HL-60/S4 (cell line): Measurements from ENCODE around the gene TSHZ2.
"Not testable (repeated sequence)": the region's sequence is repeated elsewhere in the genome, so short reads cannot be mapped to it uniquely, and the experiment has no call there.

Source experiments
- in situ Hi-C: fragments of 300-500 bp; cut with MboI; formaldehyde crosslinking; loops from 2 replicates; pipeline ENCODE4 v1.14.3; 2022; ENCODE audit warnings: low sequenced_read_pairs

Gene TSHZ2

DNA sequence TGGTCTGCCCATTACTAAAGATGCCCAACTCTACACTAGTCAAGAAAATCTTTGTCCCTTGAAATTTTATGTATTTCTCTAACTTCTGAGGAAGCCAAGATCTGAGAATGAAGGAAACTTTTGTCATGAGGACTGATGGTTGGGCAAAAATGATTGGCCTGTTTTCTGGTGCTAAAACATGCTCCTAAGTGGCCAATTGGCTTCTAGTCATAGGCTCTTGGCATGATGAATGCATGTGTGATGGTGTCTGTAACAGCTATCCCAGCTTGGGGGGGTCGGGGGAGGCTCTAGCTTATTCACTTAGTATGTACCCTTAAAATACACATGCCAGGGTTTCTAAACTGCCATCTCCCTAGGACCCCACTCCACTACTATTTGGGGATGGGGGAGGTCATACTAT, 392.9 kb downstream of the TSHZ2 start:
- in situ Hi-C loops = no loop called here

DNA sequence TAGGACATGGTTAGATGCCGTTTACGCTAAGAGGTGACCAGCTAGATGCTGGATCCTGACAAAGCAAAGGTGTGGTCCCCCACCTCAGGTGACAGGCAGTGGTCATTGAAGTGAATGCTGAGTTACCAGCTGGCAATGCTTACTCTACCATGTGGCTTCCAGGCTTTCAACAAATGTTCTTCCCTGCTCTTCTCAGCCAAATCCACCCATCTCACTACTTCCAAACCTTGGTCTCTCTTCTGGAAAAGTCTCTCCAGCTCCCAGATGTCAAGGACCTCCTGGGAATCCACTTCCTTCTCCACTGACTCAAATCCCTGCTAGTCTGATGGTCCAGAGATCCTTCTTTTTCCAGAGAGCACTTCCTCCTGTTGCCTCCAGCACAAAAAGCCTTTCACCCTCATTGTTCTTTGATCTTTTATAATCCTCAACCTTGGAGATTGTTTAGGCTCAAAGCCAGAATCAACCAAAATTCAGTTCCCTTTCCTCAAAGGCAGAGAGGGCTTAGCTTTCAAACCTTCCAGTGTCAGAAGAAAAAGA, 393.4 kb downstream of the TSHZ2 start:
- in situ Hi-C loops = no loop called here

DNA sequence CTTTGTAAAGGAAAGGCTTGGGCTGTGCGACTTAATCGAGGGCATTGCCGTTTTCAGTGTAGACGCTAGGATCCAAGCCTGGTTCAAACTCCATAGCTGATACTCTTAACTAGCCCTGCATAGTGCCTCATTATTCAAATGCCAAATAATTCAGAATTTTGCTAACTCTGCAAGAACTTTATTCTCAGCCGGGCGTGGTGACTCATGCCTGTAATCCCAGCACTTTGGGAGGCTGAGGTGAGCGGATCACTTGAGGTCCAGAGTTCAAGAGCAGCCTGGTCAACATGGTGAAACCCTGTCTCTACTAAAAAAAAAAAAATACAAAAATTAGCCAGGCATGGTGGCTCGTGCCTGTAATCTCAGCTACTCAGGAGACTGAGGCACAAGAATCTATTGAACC, 394.8 kb downstream of the TSHZ2 start:
- in situ Hi-C loops = not testable (repeated sequence)

DNA sequence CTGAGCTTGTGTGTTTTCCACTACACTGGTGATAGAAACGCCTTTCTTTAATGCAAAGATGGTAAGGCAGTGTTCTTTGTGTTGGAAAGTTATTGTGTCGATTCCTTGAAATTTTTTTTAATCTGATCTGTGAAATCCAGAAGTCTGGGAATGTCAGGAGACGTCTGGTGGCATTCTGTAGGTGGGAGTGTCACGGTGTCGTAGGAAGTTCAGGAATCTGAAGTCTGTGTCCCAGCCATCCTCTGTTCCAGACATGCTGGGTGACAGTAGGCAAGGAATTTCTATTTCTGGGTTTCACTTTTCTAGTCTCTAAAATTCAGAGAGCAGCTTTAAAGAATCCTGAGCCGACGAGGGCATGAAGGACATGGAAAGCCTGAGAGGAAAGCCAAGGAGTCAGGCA, 397.7 kb downstream of the TSHZ2 start:
- in situ Hi-C loops = no loop called here

DNA sequence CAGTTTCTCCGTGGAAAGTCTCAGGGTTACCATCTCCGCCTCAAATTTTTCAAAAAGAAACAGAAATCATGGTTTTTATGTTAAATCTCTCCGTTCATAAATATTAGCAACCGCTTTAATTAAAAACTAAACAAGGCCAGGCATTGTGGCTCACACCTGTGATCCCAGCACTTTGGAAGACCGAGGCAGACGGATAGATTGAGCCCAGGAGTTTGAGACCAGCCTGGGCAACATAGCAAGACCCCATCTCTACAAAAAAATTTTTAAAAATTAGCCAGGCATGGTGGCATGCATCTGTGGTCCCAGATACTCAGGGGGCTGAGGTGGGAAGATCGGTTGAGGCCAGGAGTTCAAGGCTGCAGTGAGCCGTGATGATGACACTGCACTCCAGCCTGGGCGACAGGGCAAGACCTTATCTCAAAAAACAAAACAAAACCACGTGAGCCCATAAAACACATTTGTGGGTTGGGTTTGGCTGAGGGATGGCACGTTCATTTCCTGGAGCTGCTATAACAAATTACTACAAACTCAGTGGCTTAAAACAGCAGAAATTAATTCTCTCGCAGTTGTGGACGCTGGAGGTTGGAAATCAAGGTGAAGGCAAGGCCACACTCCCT, 398.3 kb downstream of the TSHZ2 start:
- in situ Hi-C loops = no loop called here

DNA sequence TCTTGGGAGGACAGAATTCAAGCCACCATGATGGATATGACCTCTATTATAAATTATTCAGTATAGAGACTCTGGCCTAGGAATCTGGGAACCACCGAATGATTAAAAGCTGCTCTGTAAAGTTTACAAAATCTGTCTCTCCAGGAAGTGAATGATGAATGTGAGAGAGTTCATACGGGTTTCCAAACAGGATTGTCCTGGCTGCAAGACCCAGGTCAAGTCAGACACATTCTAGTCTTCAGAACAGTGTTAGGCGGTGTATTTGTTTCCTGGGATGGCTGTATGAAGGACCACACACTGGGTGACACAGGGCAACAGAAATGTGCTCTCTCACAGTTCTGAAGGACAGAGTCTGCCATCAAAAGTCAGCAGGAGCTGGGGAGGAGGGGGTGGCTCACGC, 399.1 kb downstream of the TSHZ2 start:
- in situ Hi-C loops = no loop called here

DNA sequence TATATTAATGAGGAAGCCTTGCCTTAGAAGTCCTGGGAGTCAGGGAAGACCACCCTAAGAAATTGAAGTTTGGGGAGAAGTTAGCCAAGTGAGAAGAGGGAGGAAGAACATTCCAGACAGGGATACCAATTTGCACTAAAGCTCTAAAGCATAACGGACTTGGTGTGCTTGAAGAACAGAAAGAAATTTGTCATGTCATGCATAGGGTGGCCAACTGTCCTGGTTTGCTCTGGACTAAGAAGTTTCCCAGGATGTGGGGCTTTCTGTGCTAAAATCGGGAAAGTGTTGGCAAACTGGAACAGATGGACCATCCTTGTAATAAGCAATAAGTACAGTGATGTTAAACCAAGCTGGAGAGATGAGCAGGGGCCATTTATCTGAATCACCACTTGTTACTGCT, 403.9 kb downstream of the TSHZ2 start:
- in situ Hi-C loops = no loop called here

DNA sequence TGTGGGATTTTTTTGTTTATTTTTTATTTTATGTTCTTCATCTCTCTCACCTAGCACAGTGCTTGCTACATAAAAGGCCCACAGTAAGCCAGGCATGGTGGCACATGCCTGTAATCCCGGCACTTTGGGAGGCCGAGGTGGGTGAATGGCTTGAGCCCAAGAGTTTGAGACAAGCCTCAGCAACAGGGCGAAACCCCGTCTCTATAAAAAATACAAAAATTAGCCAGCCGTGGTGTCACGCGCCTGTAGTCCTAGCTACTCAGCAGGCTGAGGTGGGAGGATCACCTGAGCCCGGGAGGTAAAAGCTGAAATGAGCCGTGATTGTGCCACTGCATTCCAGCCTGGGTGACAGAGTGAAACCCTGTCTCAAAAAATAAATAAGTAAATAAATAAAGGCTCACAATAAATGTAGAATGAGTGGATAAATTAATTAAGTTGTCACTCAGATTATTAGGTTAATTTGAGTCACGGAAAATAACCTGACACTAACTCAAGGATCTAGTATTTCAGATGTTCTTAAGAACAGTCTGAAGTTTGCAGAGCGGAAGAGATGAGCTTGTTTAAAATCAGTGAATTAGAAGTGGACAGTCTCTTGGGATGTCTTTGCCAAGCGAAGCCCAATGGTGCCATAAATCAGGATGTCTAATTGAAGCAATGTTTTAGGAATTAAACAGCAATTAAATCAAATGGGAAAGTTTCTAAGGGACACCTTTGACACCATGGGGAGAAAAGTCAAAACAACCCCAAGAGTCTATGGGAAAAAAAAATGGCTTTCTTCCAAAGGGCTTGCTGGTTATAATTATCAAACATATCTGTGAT, 407.1 kb downstream of the TSHZ2 start:
- in situ Hi-C loops = no loop called here

DNA sequence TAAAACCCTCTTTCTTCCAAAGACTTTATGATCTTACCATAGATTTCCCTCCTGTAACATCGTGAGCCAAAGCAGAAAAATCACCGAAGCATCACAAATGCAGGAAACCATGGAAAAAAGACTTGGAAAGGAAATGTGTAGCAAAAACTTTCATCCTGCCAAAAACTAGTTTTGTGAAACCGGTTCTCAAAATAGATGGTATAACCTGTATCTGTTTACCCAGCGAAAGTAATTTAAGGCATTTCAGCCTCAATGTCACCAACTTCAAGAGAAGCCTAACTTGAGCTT, 407.6 kb downstream of the TSHZ2 start:
- in situ Hi-C loops = no loop called here

DNA sequence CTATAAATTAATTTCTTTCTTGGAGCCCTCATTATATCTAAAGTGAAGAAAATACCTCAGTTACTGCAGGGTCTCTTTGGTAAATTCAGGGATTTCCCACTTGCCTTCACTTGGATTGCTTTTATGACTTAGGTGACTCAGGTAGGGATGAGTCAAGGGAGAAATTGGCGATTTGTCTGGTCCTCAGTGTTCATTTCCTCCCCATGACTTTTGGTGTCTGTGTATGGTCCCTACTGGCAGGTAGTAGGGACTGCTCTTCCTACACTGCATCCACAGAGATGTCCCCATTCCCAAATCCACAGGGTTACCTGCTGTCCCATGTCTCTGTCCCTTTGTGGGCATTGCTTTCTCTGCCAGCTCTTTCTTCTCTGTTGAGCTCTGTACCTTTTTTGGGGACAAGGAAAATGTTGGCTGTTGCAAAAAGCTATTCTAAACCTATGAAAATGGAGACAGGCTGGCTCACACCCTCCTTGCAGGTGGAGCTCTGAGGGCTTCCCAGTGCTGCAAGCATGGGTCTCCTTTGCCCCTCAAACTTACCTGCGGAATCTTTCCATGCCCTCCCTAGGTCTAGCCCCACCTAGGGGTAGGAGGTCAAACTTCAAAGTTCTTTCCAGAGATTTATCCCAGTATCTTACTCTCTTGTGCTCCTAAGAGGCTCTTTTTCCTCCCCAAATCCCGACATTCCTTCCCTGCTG, 409.6 kb downstream of the TSHZ2 start:
- in situ Hi-C loops = no loop called here

DNA sequence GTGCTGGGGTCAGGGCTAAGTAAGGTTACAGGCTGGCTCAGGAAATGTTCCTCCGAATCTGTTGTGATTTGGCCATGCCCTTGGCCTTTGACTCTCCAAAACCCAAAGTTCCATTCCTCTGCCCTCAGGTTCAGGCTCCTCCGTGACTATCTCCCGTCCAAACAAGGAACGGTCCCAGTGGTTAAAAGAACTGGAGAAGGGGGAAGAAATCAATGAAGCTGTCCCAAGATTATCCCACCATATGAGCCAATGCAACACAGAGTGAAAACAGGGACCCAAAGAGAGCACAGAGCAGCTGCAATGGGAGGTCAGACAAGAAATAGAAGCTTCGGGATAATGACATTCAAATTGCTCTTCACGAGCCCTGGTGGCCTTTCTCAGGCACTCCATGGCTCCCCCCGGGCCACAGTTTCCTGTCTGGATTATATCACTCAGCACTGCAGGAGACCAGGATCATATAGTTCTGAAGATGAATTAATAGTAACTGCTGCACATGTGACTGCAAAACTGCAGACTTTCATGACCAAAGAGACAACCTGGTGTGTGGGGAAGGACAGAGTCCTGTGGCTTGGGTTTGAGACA, 410.2 kb downstream of the TSHZ2 start:
- in situ Hi-C loops = no loop called here

DNA sequence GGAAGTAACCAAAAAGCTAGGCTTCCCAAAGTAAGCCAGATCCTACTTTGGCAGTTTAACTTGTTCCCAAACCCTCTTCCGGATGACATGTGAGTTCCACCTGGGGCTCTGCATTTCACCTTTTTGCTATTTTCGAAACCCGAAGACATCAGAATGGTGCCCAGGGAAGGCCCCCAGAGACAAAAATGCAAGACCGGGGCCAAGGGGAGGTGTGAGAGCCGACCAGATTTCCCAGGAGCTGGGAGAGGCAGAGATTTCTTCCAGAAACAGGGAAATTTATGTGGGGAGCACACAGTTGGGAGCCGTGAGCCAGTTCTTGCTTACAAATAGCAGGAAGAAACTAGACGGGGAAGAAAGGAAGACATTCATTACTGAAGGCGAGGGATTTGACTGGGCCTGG, 411.8 kb downstream of the TSHZ2 start:
- in situ Hi-C loops = no loop called here

DNA sequence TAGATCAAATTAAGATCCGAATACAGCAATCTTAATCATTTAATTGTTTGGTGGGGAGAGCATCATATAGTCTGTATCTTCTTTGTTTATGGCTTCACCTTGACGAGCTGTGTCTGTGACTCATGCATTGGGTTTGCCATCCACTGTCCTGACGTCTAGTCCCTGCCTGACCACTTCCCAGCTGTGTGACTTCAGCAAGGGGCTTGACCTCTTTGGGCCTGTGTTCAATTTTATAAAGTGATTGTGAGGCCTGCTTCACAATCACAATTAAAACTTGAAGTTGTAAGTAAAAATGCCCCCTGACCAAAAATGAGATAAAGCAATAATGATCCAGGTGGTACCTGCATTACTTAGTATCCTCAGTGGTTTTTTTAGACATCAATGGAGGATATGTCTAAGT, 412.2 kb downstream of the TSHZ2 start:
- in situ Hi-C loops = no loop called here

DNA sequence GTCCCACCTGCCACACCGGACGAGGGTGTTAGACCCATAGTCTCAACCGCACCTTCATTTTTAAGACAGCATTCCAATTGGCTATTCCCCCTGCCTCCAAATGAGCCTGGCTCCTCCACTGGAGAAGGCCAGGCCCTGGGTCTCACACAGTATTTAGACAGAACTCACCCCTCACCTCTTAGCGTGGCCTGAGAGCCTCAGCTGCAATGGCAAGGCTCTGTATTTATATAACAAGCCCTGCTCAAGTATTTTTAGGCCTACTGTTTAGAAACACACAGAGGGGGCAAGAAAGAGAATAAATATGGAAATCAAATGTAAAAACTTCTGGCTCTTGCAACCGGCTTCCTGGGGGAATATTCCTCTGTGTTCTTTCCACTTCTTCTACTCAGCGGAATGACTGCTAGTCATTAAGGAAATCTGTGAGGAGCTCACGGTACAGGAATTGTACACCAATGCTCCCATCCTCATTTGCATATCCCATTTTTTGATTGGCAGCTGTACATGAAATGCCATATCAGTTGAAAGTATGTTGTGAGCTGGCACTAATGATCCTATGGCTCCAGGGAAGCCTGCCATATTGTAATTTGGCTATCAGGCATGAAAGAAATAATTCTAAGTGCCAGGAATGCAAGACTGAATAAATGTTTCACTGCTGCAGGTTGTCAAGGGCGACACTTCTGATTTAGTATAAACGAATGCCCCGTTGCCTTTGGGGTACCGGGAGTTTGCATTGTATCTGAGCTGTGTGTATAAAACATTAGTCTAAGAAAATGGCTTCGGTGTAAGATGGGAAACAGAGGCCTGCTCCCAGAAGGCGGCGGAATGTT, 414.0 kb downstream of the TSHZ2 start:
- in situ Hi-C loops = no loop called here

DNA sequence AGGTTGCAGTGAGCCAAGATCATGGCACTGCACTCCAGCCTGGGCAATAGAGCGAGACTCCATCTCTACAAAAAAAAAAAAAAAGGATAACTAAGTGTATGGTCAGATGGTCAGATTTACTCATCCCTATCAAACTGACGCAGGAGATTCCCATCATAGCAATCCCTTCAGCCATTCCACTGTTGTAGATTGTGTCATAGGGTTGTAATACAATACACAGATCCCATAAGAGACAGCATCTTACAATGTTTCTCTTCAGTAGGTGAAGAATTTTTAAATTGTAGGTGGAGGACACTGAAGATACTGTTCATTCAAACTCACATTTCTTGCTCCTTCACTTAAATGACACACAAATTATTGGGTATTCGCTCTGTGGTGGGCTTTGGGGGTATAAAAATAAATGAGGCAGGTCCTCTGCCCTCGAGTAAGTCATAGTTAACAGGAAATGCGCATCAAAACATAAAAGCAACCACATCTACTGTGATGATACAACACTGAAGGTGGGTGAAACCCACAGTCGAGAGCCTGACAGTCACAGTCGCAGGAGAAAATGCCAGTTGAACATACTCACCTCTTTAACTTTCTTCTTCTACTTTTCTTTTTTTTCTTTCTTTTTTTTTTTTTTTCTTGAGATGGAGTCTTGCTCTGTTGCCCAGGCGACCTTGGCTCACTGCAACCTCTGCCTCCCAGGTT, 416.0 kb downstream of the TSHZ2 start:
- in situ Hi-C loops = no loop called here

DNA sequence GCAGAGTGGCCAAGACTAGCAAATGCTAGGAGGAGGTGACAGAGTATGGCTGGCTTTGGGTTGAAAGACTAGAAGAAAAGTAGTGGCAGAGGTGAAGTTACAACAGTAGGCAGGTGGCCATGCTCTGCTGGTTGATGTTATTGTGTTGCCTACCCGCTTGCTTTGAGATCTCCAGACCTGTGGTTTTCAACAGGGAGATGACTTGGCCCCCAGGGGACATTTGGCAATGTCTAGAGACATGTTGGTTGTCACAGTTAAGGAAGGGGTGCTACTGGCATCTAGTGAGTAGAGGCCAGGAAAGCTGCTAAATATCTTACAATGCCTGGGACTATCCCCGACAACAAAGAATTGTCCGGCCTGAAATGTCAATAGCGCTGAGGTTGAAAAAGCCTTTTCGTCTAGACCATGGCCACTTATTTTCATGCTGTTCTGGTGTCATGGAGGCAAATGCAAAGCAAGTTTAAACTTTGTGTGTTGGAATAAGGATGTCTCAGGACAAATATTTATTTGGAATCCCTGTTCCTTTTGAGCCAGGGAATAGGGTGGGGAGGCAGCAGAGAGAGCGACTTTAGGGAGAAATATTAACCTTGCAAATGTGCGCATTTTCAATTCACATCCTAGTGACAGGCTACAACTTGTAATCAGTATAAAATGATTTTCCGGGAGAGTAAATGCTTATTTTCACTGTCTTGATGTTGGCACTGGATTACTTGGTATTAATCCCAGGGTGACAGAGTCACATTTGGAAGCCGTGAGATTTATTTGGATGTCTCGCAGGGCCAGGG, 417.6 kb downstream of the TSHZ2 start:
- in situ Hi-C loops = no loop called here

DNA sequence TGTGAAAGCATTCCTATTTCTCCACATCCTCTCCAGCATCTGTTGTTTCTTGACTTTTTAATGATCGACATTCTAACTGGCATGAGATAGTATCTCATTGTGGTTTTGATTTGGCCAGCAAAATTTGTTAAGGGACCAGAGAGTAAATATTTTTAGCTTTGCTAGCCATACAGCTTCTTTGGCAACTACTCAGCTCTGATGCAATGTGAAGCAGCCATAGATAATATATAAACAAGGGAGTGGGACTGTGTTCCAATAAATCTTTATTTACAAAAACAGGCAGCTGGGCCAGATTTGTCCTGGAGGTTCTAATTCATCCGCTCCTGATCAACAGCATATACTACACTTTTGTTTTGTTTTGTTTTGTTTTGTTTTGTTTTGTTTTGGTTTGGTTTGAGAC, 418.6 kb downstream of the TSHZ2 start:
- in situ Hi-C loops = no loop called here

DNA sequence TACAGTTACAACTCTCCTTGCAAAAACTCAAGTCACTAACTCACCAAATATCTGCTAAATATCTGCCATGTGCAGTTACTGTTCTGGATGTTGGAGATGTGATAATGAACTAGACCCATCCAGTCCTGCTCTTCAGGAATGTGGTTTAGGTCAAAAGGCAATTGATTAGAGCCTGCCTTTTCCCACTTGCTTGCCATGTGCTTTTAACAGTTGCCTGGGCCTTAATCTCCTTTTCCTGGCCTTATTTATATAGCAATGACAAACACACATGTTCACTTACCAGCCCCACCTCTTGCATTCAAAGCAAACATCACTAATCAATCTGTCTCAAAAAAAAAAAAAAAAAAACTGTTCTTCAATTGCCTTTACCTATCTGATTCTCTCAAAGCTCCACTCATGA, 422.3 kb downstream of the TSHZ2 start:
- in situ Hi-C loops = no loop called here

DNA sequence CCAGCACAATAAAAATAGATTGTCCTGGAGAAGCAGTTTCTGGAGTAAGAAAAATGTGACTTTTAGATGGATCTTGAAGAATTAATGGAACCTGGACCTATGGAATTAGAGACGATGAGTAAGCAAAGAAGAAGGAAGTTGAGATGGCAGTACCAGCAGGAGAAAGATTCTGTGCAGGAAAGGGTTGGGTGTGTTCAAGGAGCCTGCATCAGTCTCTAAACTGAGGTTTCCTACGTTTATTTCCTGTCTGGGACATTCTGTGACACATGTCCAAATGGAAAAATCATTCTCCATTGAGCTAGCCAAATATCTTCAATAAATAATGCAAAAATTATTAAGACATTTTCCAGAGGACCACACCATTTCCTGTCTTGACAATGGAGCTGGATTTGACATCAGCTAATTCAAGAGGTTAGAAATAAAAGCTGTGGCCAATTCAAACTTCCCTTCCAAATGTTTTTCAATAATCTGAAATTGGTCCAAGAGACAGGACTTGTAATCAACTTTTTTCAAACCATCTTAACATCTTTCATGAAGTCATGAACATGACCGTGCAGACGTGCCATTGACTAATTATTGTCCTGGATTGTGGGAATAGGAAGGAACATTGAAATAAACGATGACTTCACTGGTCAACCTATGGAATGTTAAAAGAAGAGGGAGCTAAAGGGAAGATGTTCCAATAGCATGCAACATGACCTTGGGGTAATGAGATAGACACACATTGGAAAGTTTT, 423.2 kb downstream of the TSHZ2 start:
- in situ Hi-C loops = no loop called here
